HepG2 (cell line): ENCODE data around the gene BIRC7. TPM values are rescaled to one million over a fixed set of nuclear protein-coding genes. Genes with fewer than 3 reads are reported as not detected.

Experiments used
- CAMTA2 ChIP-seq: sonication (generic); formaldehyde crosslinking; IDR thresholded peaks from 2 replicates; pipeline ENCODE4 v1.4.0; 2020; ENCODE audit warnings: mild to moderate bottlenecking, missing genetic modification reagents, borderline replicate concordance
- EED ChIP-seq: sonication (generic); formaldehyde crosslinking; IDR thresholded peaks from 2 replicates; pipeline ENCODE4 v1.5.0; 2020; ENCODE audit warnings: mild to moderate bottlenecking, missing genetic modification reagents
- GABPB1 ChIP-seq: IDR thresholded peaks from 2 replicates; pipeline ENCODE4 v1.6.1; 2016; ENCODE audit warnings: mild to moderate bottlenecking, missing genetic modification reagents, moderate library complexity, missing compliant biosample characterization
- NRL ChIP-seq: sonication (generic); formaldehyde crosslinking; IDR thresholded peaks from 2 replicates; pipeline ENCODE4 v1.5.0; 2020; ENCODE audit warnings: missing genetic modification reagents, mild to moderate bottlenecking, moderate library complexity, borderline replicate concordance
- ZNF101 ChIP-seq: sonication (generic); formaldehyde crosslinking; IDR thresholded peaks from 2 replicates; pipeline ENCODE4 v1.4.0; 2020; ENCODE audit warnings: mild to moderate bottlenecking, low read depth, missing genetic modification reagents, borderline replicate concordance
- ZNF205 ChIP-seq: IDR thresholded peaks from 2 replicates; pipeline ENCODE4 v1.6.1; 2018; ENCODE audit warnings: missing biosample characterization, missing genetic modification reagents
- ZNF747 ChIP-seq: sonication (generic); formaldehyde crosslinking; IDR thresholded peaks from 2 replicates; pipeline ENCODE4 v1.8.1; 2023; ENCODE audit warnings: missing genetic modification reagents, mild to moderate bottlenecking, borderline replicate concordance
- ZNF768 ChIP-seq: sonication (generic); formaldehyde crosslinking; IDR thresholded peaks from 2 replicates; pipeline ENCODE4 v1.4.0; 2020; ENCODE audit warnings: missing genetic modification reagents
- polyA plus RNA-seq, 8 experiments: library from polyadenylated mRNA; depleted of rRNA in 3 of 8; stranded (reverse) in 7 of 8; unstranded in 1 of 8; fragments of >200 nt; fragmentation: Illumina TruSeq in 4 of 8; extraction: Trizol in 4 of 8; gene quantifications; 2 replicates each; pipeline versions ENCODE4 v1.2.1 to v1.2.3, GENCODE V29; 2011 to 2016; ENCODE audit warnings: low read depth in 4 of 8, missing spikeins in 1 of 8, mixed read lengths in 1 of 8; ENCODE audit not compliant: insufficient read depth in 1 of 8
- total RNA-seq, 5 experiments: library from RNA; depleted of rRNA; stranded (reverse); fragments of >200 nt; fragmentation: Illumina TruSeq; extraction: Trizol; gene quantifications; 2 replicates each; pipeline ENCODE4 v1.2.3, GENCODE V29; 2016; ENCODE audit warnings: low read depth in 1 of 5
- TF ChIP-seq, protein P1 (sequence below): sonication (generic); formaldehyde crosslinking; IDR thresholded peaks from 2 replicates; pipeline ENCODE4 v1.5.1; 2020; ENCODE audit warnings: mild to moderate bottlenecking, missing genetic modification reagents, borderline replicate concordance
- TF ChIP-seq, protein P2 (sequence below): sonication (generic); formaldehyde crosslinking; IDR thresholded peaks from 2 replicates; pipeline ENCODE4 v1.5.1; 2020; ENCODE audit warnings: mild to moderate bottlenecking, moderate library complexity, missing genetic modification reagents
- TF ChIP-seq, protein P3 (sequence below): sonication (generic); formaldehyde crosslinking; IDR thresholded peaks from one replicate; pipeline ENCODE4 v1.5.1; 2020; ENCODE audit warnings: mild to moderate bottlenecking, missing genetic modification reagents; ENCODE audit errors: not compliant biosample characterization
- TF ChIP-seq, protein P4 (sequence below): sonication (generic); formaldehyde crosslinking; IDR thresholded peaks from 2 replicates; pipeline ENCODE4 v1.5.0; 2020; ENCODE audit warnings: mild to moderate bottlenecking, missing genetic modification reagents, moderate library complexity
- TF ChIP-seq, protein P5 (sequence below), 2 experiments: sonication (generic) in 1 of 2; formaldehyde crosslinking in 1 of 2; IDR thresholded peaks; 2 replicates each; pipeline versions ENCODE4 v1.5.1 to v1.6.1; 2011 to 2020; ENCODE audit warnings: borderline replicate concordance in 1 of 2, low read depth in 1 of 2, low read length in 1 of 2, mild to moderate bottlenecking in 1 of 2, missing genetic modification reagents in 1 of 2, moderate library complexity in 1 of 2

Gene BIRC7
- total and polyA plus RNA-seq, 2 of the 13 experiments (the other 11 are each of a cell fraction or from before 2014, with no cell fraction given), result 0.27 to 5.1 TPM

DNA sequence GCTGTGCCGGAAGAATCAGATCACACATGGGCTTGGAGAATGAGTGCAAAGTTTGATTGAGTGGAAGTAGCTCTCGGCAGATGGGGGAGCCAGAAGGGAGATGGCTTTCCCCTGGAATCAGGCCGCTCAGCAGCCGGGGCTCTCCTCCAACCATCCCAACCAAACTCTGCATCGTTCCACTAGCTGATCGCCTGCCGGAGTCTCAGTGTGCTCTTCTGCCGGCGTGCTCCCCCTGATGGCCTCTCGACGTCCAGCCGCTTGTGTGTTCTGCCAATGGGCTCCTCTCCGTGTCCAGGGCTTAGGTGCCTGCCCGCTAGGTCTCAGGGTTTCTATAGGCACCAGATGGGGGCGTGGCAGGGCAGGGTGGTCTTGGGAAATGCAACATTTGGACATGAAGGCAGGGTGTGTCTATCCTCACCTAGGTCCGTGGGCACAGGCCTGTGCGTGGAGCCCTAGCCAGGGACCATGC lies 4.9 kb upstream of the BIRC7 start (continued):
- TF ChIP-seq, protein P1, sequence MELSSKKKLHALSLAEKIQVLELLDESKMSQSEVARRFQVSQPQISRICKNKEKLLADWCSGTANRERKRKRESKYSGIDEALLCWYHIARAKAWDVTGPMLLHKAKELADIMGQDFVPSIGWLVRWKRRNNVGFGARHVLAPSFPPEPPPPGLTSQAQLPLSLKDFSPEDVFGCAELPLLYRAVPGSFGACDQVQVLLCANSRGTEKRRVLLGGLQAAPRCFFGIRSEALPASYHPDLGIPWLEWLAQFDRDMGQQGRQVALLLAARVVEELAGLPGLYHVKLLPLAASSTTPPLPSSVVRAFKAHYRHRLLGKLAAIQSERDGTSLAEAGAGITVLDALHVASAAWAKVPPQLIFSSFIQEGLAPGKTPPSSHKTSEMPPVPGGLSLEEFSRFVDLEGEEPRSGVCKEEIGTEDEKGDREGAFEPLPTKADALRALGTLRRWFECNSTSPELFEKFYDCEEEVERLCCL (CRISPR knock-in tag), result no peak
- TF ChIP-seq, protein P2, sequence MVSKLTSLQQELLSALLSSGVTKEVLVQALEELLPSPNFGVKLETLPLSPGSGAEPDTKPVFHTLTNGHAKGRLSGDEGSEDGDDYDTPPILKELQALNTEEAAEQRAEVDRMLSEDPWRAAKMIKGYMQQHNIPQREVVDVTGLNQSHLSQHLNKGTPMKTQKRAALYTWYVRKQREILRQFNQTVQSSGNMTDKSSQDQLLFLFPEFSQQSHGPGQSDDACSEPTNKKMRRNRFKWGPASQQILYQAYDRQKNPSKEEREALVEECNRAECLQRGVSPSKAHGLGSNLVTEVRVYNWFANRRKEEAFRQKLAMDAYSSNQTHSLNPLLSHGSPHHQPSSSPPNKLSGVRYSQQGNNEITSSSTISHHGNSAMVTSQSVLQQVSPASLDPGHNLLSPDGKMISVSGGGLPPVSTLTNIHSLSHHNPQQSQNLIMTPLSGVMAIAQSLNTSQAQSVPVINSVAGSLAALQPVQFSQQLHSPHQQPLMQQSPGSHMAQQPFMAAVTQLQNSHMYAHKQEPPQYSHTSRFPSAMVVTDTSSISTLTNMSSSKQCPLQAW (CRISPR knock-in tag), result peak; percentile 32; the same call in 1 of the 2 replicates
- TF ChIP-seq NRL (CRISPR knock-in tag), result peak; percentile 61; the same call in 1 of the 2 replicates
- no peak for TF ChIP-seq ZNF101
- TF ChIP-seq ZNF768 (CRISPR knock-in tag), result peak; percentile 57; the same call in 1 of the 2 replicates
- peak; percentile 43 for TF ChIP-seq GABPB1 (CRISPR knock-in tag)
- TF ChIP-seq, protein P3, sequence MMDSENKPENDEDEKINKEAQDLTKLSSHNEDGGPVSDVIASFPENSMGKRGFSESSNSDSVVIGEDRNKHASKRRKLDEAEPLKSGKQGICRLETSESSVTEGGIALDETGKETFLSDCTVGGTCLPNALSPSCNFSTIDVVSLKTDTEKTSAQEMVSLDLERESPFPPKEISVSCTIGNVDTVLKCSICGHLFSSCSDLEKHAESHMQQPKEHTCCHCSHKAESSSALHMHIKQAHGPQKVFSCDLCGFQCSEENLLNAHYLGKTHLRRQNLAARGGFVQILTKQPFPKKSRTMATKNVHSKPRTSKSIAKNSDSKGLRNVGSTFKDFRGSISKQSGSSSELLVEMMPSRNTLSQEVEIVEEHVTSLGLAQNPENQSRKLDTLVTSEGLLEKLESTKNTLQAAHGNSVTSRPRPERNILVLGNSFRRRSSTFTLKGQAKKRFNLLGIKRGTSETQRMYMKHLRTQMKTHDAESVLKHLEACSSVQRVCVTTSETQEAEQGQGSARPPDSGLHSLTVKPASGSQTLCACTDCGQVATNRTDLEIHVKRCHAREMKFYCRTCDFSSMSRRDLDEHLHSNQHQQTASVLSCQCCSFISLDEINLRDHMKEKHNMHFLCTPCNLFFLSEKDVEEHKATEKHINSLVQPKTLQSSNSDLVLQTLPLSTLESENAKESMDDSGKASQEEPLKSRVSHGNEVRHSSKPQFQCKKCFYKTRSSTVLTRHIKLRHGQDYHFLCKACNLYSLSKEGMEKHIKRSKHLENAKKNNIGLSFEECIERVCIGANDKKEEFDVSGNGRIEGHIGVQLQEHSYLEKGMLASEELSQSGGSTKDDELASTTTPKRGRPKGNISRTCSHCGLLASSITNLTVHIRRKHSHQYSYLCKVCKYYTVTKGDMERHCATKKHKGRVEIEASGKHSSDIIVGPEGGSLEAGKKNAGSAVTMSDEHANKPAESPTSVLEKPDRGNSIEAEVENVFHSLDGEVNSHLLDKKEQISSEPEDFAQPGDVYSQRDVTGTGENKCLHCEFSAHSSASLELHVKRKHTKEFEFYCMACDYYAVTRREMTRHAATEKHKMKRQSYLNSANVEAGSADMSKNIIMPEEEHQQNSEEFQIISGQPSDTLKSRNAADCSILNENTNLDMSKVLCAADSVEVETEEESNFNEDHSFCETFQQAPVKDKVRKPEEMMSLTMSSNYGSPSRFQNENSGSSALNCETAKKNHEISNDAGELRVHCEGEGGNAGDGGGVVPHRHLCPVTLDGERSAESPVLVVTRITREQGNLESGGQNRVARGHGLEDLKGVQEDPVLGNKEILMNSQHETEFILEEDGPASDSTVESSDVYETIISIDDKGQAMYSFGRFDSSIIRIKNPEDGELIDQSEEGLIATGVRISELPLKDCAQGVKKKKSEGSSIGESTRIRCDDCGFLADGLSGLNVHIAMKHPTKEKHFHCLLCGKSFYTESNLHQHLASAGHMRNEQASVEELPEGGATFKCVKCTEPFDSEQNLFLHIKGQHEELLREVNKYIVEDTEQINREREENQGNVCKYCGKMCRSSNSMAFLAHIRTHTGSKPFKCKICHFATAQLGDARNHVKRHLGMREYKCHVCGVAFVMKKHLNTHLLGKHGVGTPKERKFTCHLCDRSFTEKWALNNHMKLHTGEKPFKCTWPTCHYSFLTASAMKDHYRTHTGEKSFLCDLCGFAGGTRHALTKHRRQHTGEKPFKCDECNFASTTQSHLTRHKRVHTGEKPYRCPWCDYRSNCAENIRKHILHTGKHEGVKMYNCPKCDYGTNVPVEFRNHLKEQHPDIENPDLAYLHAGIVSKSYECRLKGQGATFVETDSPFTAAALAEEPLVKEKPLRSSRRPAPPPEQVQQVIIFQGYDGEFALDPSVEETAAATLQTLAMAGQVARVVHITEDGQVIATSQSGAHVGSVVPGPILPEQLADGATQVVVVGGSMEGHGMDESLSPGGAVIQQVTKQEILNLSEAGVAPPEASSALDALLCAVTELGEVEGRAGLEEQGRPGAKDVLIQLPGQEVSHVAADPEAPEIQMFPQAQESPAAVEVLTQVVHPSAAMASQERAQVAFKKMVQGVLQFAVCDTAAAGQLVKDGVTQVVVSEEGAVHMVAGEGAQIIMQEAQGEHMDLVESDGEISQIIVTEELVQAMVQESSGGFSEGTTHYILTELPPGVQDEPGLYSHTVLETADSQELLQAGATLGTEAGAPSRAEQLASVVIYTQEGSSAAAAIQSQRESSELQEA (CRISPR knock-in tag), result no peak
- TF ChIP-seq, protein P4, sequence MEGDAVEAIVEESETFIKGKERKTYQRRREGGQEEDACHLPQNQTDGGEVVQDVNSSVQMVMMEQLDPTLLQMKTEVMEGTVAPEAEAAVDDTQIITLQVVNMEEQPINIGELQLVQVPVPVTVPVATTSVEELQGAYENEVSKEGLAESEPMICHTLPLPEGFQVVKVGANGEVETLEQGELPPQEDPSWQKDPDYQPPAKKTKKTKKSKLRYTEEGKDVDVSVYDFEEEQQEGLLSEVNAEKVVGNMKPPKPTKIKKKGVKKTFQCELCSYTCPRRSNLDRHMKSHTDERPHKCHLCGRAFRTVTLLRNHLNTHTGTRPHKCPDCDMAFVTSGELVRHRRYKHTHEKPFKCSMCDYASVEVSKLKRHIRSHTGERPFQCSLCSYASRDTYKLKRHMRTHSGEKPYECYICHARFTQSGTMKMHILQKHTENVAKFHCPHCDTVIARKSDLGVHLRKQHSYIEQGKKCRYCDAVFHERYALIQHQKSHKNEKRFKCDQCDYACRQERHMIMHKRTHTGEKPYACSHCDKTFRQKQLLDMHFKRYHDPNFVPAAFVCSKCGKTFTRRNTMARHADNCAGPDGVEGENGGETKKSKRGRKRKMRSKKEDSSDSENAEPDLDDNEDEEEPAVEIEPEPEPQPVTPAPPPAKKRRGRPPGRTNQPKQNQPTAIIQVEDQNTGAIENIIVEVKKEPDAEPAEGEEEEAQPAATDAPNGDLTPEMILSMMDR, result peak; percentile 93
- peak; percentile 92 for TF ChIP-seq EED
- TF ChIP-seq, protein P5, sequence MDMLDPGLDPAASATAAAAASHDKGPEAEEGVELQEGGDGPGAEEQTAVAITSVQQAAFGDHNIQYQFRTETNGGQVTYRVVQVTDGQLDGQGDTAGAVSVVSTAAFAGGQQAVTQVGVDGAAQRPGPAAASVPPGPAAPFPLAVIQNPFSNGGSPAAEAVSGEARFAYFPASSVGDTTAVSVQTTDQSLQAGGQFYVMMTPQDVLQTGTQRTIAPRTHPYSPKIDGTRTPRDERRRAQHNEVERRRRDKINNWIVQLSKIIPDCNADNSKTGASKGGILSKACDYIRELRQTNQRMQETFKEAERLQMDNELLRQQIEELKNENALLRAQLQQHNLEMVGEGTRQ (IDR thresholded peaks at IDR 0.05; ENCODE audit: low read depth, low read length), result no peak
- TF ChIP-seq, protein P5 (CRISPR knock-in tag; IDR thresholded peaks at IDR 0.05; ENCODE audit: borderline replicate concordance), result no peak
- no peak for TF ChIP-seq CAMTA2
- TF ChIP-seq ZNF205, result no peak
- no peak for TF ChIP-seq ZNF747
